ENCODE data around the gene SPA17.

Gene SPA17

GRCh38 chr11:124717786-124718651 lies 44.3 kb downstream of the SPA17 start:
- TF ChIP-seq CTCF (IDR thresholded peaks at IDR 0.05; ENCODE audit: low read depth, low read length, missing control alignments) = no peak
- peak overlapping the region; percentile 12; the same call in 1 of the 2 replicates for H3K4me3 ChIP-seq (replicated peaks; ENCODE audit: low read depth, low read length)
- no peak for DNase-seq (ENCODE audit: extremely low read depth, low read depth)

GRCh38 chr11:124718801-124719200 lies 45.1 kb downstream of the SPA17 start:
- H3K4me3 ChIP-seq (replicated peaks; ENCODE audit: low read depth, low read length) = no peak overlapping the region
- TF ChIP-seq CTCF (IDR thresholded peaks at IDR 0.05; ENCODE audit: low read depth, low read length, missing control alignments) = no peak
- DNase-seq (ENCODE audit: extremely low read depth, low read depth) = no peak

DNA sequence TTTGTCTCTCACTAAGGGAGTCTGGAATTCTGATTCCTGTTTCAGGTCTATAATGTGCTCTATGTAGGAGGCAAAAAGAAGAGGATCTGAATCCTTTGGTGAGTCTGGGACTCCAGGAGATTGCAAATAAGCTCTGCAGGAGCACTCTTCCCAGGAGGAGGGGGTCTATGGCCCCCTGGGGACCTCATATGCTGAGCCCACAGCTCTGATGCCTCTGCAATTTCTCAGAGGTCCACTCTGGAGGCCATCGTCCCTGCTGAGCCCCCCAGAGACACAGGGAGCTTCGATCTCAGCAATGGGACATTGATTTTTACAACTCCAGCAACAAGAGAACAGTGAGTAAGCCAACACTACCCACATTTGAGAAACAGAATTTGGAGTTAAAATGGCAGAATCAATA lies 45.8 kb downstream of the SPA17 start:
- TF ChIP-seq CTCF (IDR thresholded peaks at IDR 0.05; ENCODE audit: low read depth, low read length, missing control alignments) = no peak
- no peak overlapping the region for H3K4me3 ChIP-seq (replicated peaks; ENCODE audit: low read depth, low read length)

DNA sequence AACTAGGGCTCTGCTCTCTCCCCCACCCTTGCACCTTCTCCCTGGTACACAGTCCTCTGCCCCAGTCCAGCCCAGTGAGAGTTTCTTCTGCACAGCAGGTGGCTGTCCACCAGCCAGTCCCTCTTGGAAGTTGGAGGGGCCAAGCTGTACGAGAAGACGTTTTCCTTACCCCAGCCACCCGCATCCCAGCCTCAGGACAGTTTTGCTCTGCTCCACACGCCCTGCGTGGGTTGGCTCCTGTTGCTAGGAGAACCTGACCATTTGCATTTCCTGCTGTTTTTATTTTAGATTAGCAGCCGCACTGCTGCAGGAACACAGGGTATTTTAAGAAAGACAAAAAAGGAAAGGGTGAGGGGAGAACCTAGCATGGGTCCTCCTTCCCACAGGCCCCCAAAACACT lies 48.5 kb downstream of the SPA17 start:
- TF ChIP-seq CTCF (IDR thresholded peaks at IDR 0.05; ENCODE audit: low read depth, low read length, missing control alignments) = no peak
- H3K4me3 ChIP-seq (replicated peaks; ENCODE audit: low read depth, low read length) = no peak overlapping the region
- no peak for DNase-seq (ENCODE audit: extremely low read depth, low read depth)

More for the DNA sequence above, 45.8 kb downstream of the SPA17 start:
- no peak for DNase-seq (ENCODE audit: extremely low read depth, low read depth)

DNA sequence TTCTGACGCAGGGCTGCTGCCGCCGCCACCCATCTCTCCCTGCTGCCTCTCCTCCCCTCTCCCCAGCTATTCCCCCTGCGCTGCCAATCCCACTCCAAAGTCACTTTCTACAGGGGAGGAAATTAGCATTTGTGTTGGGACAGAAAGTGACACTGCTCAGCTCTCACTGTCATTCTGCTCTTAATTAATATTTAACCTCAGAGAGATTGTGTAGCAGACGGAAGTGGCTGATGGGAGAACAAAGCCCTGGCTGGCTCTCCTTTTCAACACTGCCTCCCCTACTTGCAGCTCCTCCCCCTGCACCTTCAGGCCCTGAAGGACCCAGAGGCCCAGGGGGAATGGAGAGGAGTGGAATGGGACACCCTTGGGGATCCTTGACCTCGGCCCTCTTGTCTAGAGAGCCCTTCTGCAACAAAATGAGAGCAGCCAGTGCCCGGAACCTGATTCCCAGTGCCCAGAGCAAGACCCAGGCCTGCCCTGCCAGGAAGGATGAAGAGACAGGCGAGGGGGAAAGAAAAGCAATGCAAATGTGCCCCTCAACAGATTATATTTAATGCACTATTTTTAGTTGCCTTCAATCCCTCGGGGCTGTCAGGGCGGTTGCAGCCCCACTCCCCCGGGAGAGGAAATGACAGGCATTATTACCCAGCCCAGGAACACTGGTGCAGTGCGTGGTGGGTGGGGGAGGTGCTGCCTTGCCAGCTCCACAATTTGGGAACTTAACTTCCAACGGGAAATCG lies 51.4 kb downstream of the SPA17 start:
- TF ChIP-seq CTCF (IDR thresholded peaks at IDR 0.05; ENCODE audit: low read depth, low read length, missing control alignments) = no peak
- no peak overlapping the region for H3K4me3 ChIP-seq (replicated peaks; ENCODE audit: low read depth, low read length)

DNA sequence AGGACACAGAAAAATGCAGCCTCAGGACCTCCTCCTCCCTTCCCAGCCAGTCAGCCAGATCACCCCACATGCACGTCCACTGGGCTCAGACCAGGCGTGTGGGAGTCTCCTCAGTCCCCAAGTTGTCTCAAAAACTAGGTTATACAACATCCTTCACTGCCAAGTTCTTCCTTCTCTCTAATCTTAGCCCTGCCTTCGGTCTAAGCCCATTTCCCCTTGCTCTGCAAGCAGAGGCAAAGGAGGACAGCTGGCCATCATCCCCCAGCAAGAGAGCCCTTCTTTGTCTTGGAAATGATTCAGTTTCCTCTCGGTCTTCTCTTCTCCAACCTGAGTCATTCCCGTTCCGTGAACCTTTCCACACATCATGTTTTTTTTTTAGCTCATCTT lies 52.0 kb downstream of the SPA17 start:
- H3K4me3 ChIP-seq (replicated peaks; ENCODE audit: low read depth, low read length) = no peak overlapping the region
- TF ChIP-seq CTCF (IDR thresholded peaks at IDR 0.05; ENCODE audit: low read depth, low read length, missing control alignments) = no peak
- no peak for DNase-seq (ENCODE audit: extremely low read depth, low read depth)

More for the DNA sequence above, 51.4 kb downstream of the SPA17 start:
- no peak for DNase-seq (ENCODE audit: extremely low read depth, low read depth)
